Right ventricle myocardium superior (tissue), 1 donor: ENCODE measurements around the gene RRP8. TPM values are rescaled to one million over a fixed set of nuclear protein-coding genes. Genes with fewer than 3 reads are reported as not detected.
A peak's percentile ranks its signal among the peaks of the same experiment; 100 is the strongest.

ENCODE experiments used
- ATAC-seq: fragments of 200-7000 bp; cut with Tn5 transposase; one replicate; pipeline ENCODE4 v1.9.1; 2020; ENCODE audit warnings: mild to moderate bottlenecking; ENCODE audit not compliant: poor library complexity
- DNase-seq: peaks from one replicate; pipeline ENCODE4 v3.0.0-alpha.2; 2020
- intact Hi-C: fragments of 100-400 bp; cut with DNase I; formaldehyde crosslinking; loops from one replicate; pipeline ENCODE4 v1.11.2; 2022
- total RNA-seq: library from RNA; stranded (reverse); fragmentation: NEBNext Ultra II Directional; extraction: Animal tissue kit (Norgen Biotek cat#: 25700); gene quantifications from one replicate; pipeline ENCODE4 v1.2.1, GENCODE V29; 2021
- donor health status: DM: no; HTN: yes; CAD: no; lungs with severe emphysema.

RRP8 gene
- total RNA-seq, 1 donor from 2014 or later: 19.8 TPM

DNA sequence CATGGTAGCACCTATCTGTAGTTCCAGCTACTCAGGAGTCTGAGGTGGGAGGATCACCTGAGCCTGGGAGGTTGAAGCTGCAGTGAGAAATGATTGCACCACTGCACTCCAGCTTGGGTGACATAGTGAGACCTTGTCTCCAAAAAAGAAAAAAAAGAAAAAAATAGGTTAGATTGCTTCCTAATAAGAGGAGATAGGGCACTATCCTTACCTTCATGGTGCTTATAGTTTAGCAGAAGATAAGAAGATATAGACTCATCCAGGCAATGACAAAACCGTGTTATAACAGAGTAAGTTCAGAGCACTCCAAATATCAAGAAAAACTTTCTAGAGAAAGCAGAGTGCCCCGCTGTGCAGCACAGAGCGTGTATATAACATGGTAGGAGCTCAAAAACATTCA is 42.1 kb downstream of the RRP8 start:
- DNase-seq (no peak), ATAC-seq (no peak)
- intact Hi-C loops: no loop called here

GRCh38 chr11:6559369-6559768 is 44.0 kb downstream of the RRP8 start:
- intact Hi-C loops: no loop called here
- DNase-seq: no peak
- peak; percentile 37 for ATAC-seq

DNA sequence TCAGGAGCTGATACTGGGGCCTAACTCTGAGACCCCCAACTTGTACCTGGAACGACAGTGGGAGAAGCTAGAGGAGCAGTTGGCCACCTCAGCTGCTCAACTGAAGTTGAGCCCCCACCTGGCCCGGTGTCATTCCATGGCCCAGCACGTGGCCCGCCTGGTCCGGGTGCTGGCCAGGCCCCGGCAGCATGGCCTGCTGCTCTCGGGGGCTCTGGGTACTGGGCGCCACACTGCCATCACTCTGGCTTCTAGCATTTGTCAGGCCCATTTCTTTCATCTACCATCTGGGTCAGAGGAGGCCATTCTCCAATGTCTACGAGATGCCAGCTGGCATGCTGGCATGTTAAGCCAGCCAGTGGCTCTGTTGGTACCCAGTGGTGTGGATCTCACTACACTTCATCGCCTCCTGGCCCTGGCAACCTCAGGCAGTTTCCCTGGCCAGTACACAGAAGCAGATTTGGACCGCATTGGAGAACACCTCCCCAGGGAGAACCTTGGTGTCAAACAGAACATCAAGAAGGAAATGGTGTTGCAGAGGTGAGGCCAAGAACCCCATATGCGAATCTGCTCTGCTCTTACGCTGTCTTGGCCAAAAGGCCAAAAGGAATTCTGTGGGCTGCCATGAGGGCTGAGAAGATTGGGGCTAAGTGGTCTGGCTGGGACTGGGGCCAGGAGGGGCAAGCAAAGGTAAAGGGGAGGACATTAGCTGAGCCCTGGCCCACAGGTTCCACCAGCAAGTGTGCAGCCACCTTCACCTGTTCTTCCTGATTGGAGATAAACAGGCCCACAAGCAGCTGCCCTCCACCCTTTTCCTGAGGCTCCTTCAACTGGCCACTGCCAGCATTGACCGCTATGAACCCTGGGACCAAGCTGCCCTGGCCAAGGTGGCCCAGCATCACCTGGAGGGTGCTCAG is 45.4 kb downstream of the RRP8 start:
- ATAC-seq (peak; percentile 94), DNase-seq (peak; percentile 77)
- intact Hi-C loops: no loop called here

- no peak for DNase-seq
- intact Hi-C loops: no loop called here
- ATAC-seq: no peak
Measured at GRCh38 chr11:6557063-6557462, 46.4 kb downstream of the RRP8 start.

GRCh38 chr11:6556139-6556949 is 47.1 kb downstream of the RRP8 start:
- ATAC-seq (peak; percentile 6), DNase-seq (no peak)
- intact Hi-C loops: no loop called here

- no peak for DNase-seq
- intact Hi-C loops: no loop called here
- ATAC-seq: no peak
Measured at GRCh38 chr11:6554828-6555706, 48.3 kb downstream of the RRP8 start.

- no peak for ATAC-seq
- no peak for DNase-seq
- intact Hi-C loops: no loop called here
Measured at GRCh38 chr11:6553634-6554033, 49.8 kb downstream of the RRP8 start.

- intact Hi-C loops: no loop called here
- DNase-seq (no peak), ATAC-seq (no peak)
Measured at GRCh38 chr11:6548641-6549040, 54.8 kb downstream of the RRP8 start.

DNA sequence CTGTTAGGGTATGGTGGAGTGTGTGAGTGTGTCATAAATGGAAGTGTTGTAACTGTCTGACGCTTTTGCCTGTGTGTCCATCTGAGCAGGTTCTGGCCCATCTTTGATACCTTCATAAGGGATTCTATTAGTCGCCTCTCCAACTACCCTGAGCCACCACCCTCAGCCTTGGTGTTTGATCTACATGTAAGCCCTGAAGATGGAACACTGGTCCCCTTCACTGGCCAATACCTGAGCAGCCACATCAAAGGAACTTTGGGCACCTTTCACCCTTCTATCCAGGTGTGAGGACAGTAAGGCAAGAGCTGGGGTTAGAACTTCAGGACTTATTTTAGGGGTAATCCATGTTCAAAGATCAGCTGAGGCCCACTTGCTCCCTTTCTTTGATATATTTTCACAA is 55.3 kb downstream of the RRP8 start:
- ATAC-seq (no peak), DNase-seq (no peak)
- intact Hi-C loops: no loop called here

- intact Hi-C loops: no loop called here
- DNase-seq (no peak), ATAC-seq (no peak)
Measured at GRCh38 chr11:6547177-6547576, 56.2 kb downstream of the RRP8 start.

DNA sequence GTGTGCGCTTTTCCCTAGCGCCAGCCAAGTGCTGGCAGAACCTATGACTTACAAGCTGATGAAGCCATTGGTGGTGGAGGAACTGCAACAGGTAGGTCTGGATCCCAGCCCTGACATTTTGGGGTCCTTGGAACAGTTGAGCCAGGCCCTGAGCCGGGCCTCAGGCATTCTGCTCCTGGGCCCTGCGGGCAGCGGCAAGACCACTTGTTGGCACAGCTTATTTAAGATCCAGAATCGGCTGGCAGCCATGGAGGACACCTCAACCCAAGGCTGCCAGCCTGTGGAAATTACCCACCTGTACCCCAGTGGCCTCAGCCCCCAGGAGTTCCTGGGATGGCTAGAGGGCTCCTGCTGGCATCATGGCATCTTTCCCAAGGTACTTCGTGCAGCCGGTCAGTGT is 56.7 kb downstream of the RRP8 start:
- ATAC-seq (no peak), DNase-seq (no peak)
- intact Hi-C loops: no loop called here

GRCh38 chr11:6545917-6546605 is 57.4 kb downstream of the RRP8 start:
- peak; percentile 71 for DNase-seq

More at GRCh38 chr11:6545917-6546605, 57.4 kb downstream of the RRP8 start:
- intact Hi-C loops: no loop called here
- ATAC-seq: peak; percentile 94

Other genes with a start within 250 kb of the RRP8 start
- 51.6 TPM for gene SMPD1, start 213.1 kb downstream of the RRP8 start, total RNA-seq
- 75.8 TPM for gene APBB1, start 184.5 kb downstream of the RRP8 start, total RNA-seq
- 0.35 TPM for gene HPX, start 162.6 kb downstream of the RRP8 start, total RNA-seq
- 11.4 TPM for gene TRIM3, start 129.7 kb downstream of the RRP8 start, total RNA-seq
- 13.9 TPM for gene ARFIP2, start 122.3 kb downstream of the RRP8 start, total RNA-seq
- gene TIMM10B, start 122.1 kb downstream of the RRP8 start, total RNA-seq: 14.1 TPM
- gene DNHD1, start 106.3 kb downstream of the RRP8 start, total RNA-seq: 4.2 TPM
- 191 TPM for gene ILK, start 158 bp upstream of the RRP8 start, total RNA-seq
- gene TAF10, start 8.6 kb upstream of the RRP8 start, total RNA-seq: 83.6 TPM
- gene TPP1, start 15.8 kb upstream of the RRP8 start, total RNA-seq: 71.5 TPM
- gene DCHS1, start 52.2 kb upstream of the RRP8 start, total RNA-seq: 9.6 TPM
- gene MRPL17, start 79.7 kb upstream of the RRP8 start, total RNA-seq: 46.5 TPM
- not detected for gene OR2AG2, start 168.4 kb upstream of the RRP8 start, total RNA-seq
- gene OR2AG1, start 179.4 kb upstream of the RRP8 start, total RNA-seq: not detected
- not detected for gene OR6A2, start 196.1 kb upstream of the RRP8 start, total RNA-seq
- not detected for gene OR10A5, start 242.1 kb upstream of the RRP8 start, total RNA-seq